ENCODE measurements around the gene CAVIN1.
A peak's percentile ranks its signal among the peaks of the same experiment; 100 is the strongest.

DNA sequence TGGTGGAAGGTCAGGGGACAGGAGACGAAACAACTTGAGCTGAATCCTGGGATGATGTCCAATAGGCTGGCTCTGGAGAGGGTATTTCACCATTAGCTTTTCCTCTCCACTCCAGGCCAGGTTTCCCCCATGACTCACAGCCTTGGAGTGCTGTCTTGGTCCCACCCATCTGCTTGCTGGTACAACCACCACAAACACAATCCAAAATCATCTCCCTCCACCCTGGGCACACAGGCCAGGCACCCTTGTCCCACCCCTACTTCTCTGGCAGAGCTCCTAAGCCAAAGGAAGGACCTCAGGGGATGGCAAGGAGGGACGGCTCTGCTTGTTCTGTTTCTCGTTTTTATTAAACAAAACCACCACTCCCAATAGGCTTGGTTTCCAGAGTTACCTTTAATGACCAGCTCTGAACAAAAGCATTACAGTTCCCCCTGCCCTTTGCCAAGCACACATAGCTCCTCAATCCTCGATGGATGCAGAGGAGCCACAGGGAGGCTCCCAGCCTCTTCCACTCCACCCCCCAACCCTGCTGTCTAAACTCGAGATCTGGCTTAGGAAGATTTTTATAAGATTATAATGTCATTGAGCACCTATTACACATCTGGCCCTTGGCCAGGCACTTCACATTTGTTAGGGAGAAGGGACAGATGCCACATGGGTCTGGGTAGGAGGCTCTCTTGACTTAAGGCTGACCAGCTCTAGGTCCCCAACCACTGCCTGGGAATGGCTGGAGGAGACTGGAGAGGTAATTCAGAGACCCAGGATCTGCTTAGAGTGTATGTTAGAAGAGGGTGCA lies 13.3 kb downstream of the CAVIN1 start:
- TF ChIP-seq POLR2A (IDR thresholded peaks at IDR 0.05) (peak; percentile 23), CTCF (IDR thresholded peaks at IDR 0.05) (no peak)
